ENCODE results near the gene POGLUT3.

The POGLUT3 gene

DNA sequence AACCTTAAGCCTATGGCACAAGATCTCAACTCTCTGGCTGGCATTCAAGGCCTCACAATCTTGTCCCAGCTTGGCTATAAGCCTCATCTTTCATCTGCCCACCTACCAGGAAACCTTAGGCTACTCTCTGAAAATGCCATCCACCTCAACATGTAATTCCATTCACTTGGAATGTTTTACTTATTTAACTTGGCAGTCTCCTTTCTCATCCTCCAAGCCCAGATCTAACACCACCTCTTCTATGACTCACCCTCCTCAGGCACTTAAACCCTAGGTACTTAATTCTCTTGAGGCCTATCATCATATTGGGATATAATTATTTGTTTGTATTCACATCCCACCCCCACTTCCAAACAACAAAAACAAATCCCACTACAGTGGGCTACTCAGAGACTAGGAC is 15.0 kb downstream of the POGLUT3 start:
- Histone ChIP-seq H3K4me3 (ENCODE audit: low read length) (no peak overlapping the region), H3K9me3 (ENCODE audit: control insufficient read depth, insufficient read depth, low read length) (no peaks in the 10 kb centered on the region), H3K27ac (ENCODE audit: low read length) (no peak overlapping the region), H3K36me3 (ENCODE audit: control insufficient read depth, insufficient read depth, low read length) (no peaks in the 10 kb centered on the region; the same call in 1 of the 2 replicates), H3K4me1 (ENCODE audit: control insufficient read depth, insufficient read depth, low read length) (no peaks in the 10 kb centered on the region), H3K27me3 (ENCODE audit: control insufficient read depth, insufficient read depth, low read length) (no peaks in the 10 kb centered on the region)
- DNase-seq (ENCODE audit: low read depth, low spot score), result no peak

- no CpG with 5 or more reads among the region's 11 CpGs for WGBS (ENCODE audit: insufficient coverage, insufficient read length)
- Histone ChIP-seq H3K9me3 (ENCODE audit: control insufficient read depth, insufficient read depth, low read length) (no peaks in the 10 kb centered on the region), H3K27ac (ENCODE audit: low read length) (no peak overlapping the region), H3K4me1 (ENCODE audit: control insufficient read depth, insufficient read depth, low read length) (no peaks in the 10 kb centered on the region), H3K36me3 (ENCODE audit: control insufficient read depth, insufficient read depth, low read length) (no peaks in the 10 kb centered on the region), H3K27me3 (ENCODE audit: control insufficient read depth, insufficient read depth, low read length) (no peaks in the 10 kb centered on the region), H3K4me3 (ENCODE audit: low read length) (no peak overlapping the region)
- no peak for DNase-seq (ENCODE audit: low read depth, low spot score)
Measured at GRCh38 chr11:108474664-108475463, 23.3 kb downstream of the POGLUT3 start.

DNA sequence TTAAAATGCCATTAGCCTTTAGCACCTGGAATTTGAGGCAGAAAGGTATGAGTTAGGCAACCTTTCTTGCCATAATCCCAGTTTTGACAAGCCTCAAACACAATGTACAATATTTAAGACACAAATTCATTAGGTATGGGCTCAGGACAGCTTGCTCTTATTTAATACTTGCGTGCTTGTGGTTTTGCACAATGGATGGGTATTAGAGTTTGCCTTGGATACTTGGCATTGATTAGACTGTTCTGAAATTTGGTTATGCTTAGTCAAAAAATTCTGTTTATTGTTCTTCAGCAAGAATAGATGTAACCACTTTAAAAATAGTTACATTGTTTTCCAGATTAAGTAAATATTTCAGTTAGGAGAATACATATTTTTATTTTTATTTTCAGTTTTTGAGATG is 25.5 kb downstream of the POGLUT3 start:
- H3K36me3 ChIP-seq (ENCODE audit: control insufficient read depth, insufficient read depth, low read length), result no peaks in the 10 kb centered on the region
- H3K9me3 ChIP-seq (ENCODE audit: control insufficient read depth, insufficient read depth, low read length), result no peaks in the 10 kb centered on the region
- no peak overlapping the region for H3K27ac ChIP-seq (ENCODE audit: low read length)
- no CpG with 5 or more reads among the region's 1 CpG for whole genome bisulfite sequencing (ENCODE audit: insufficient coverage, insufficient read length)
- no peak for DNase-seq (ENCODE audit: low read depth, low spot score)
- H3K27me3 ChIP-seq (ENCODE audit: control insufficient read depth, insufficient read depth, low read length), result no peaks in the 10 kb centered on the region
- no peaks in the 10 kb centered on the region for H3K4me1 ChIP-seq (ENCODE audit: control insufficient read depth, insufficient read depth, low read length)
- no peak overlapping the region for H3K4me3 ChIP-seq (ENCODE audit: low read length)

DNA sequence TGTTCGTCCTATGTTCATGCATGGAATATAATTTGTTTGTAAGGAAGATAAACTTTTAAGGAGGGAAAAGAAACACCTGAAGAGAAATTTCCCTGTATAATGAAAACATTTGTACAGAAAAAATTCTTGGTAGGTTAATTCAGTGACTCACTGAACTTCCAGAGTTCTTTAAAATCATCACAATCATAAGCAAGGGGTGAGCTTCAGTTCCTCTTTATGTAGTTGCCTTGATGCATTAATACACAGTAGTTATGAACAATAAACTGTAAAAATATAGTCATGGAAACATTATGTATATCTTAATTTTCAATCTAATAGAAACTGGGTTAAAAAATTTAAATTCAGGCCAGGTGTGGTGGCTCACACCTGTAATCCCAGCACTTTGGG is 29.7 kb downstream of the POGLUT3 start:
- H3K4me3 ChIP-seq (ENCODE audit: low read length), result no peak overlapping the region
- no CpG with 5 or more reads among the region's 1 CpG for WGBS (ENCODE audit: insufficient coverage, insufficient read length)
- no peaks in the 10 kb centered on the region for H3K36me3 ChIP-seq (ENCODE audit: control insufficient read depth, insufficient read depth, low read length)
- H3K27ac ChIP-seq (ENCODE audit: low read length), result no peak overlapping the region
- H3K27me3 ChIP-seq (ENCODE audit: control insufficient read depth, insufficient read depth, low read length), result no peaks in the 10 kb centered on the region
- DNase-seq (ENCODE audit: low read depth, low spot score), result no peak
- no peaks in the 10 kb centered on the region for H3K9me3 ChIP-seq (ENCODE audit: control insufficient read depth, insufficient read depth, low read length)
- no peaks in the 10 kb centered on the region for H3K4me1 ChIP-seq (ENCODE audit: control insufficient read depth, insufficient read depth, low read length)

DNA sequence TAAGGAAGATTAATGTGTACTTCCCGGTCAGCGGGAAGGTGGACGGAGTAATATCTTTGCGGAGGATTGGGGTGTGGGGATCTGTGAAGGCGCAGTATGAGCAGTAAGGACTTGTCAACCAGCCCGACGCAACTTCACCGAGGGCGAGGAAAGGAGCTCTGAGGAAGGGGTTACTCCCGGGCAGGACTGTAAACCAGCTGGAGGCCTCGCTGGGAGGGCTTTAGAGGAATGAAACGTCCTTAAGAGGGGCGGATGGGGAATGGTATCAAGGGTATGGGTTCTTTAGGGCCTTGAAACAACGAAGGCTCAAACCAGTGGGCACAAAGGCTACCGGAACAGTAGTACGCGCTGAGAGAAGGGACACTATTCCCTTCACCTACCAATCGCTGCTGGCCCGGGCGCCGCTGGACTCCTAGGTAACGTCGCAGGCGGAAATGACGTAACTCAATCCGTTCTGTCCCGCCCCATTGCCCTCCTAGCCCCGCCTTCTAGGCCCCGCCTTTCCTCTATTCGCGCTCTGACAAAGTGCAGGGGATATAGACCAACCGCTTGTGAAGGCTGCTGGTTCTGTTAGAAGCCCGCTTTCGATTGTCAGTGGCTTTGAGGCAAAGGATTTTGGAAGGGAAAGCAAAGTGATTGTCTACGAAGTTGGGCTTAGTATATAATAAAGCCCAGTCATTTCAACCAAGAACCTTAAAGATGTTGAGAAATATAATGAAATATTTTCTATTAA is 30.9 kb downstream of the POGLUT3 start, which contains the start of gene C11orf65:
Gene C11orf65, minus strand, starts transcription at position 439 of the 733 bp plus-strand sequence. CDS start 5,970 bp downstream, outside the sequence.
- DNase-seq (ENCODE audit: low read depth, low spot score), result peak; percentile 92
- Histone ChIP-seq H3K27me3 (ENCODE audit: control insufficient read depth, insufficient read depth, low read length) (no peaks in the 10 kb centered on the region), H3K4me3 (ENCODE audit: low read length) (peak within 1 kb of the TSS; percentile 64; the same call in 1 of the 2 replicates), H3K36me3 (ENCODE audit: control insufficient read depth, insufficient read depth, low read length) (no peaks in the 10 kb centered on the region), H3K4me1 (ENCODE audit: control insufficient read depth, insufficient read depth, low read length) (no peaks in the 10 kb centered on the region), H3K9me3 (ENCODE audit: control insufficient read depth, insufficient read depth, low read length) (no peaks in the 10 kb centered on the region), H3K27ac (ENCODE audit: low read length) (no peak within 1 kb of the TSS)
- no CpG with 5 or more reads among the region's 35 CpGs for WGBS (ENCODE audit: insufficient coverage, insufficient read length)

- no peak overlapping the region for H3K27ac ChIP-seq (ENCODE audit: low read length)
- no CpG with 5 or more reads among the region's 7 CpGs for WGBS (ENCODE audit: insufficient coverage, insufficient read length)
Measured at GRCh38 chr11:108466405-108466804, 31.8 kb downstream of the POGLUT3 start.

DNA sequence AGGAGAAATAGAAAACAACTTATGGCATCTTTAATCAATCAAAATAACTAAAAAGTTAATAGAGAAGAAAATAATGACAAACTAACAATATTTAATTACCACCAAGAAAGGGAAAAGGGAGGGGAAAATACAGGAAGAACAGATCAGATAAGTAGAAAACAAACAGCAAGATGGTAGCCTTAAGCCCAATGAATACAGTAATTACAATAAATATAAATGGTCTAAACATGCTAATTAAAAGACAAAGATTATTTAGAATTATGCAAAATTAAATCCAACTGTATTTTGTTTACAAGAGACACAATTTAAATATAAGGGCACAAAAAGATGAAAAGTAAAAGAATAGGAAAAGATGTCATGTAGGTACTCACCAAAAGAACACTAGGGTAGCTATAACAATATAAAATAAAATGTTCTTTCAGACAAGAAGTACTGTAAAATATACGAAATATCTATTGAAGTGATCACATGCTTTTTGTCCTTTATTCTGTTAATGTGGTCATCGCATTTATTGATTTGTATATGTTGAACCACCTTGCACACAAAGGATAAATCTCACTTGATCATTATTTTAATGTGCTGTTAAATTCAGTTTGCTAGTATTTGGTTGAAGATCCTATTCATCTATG is 44.9 kb downstream of the POGLUT3 start:
- no peaks in the 10 kb centered on the region for H3K27me3 ChIP-seq (ENCODE audit: control insufficient read depth, insufficient read depth, low read length)
- H3K36me3 ChIP-seq (ENCODE audit: control insufficient read depth, insufficient read depth, low read length), result no peaks in the 10 kb centered on the region
- H3K27ac ChIP-seq (ENCODE audit: low read length), result no peak overlapping the region
- H3K9me3 ChIP-seq (ENCODE audit: control insufficient read depth, insufficient read depth, low read length), result no peaks in the 10 kb centered on the region
- no CpG with 5 or more reads among the region's 2 CpGs for WGBS (ENCODE audit: insufficient coverage, insufficient read length)
- no peak for DNase-seq (ENCODE audit: low read depth, low spot score)
- no peaks in the 10 kb centered on the region for H3K4me1 ChIP-seq (ENCODE audit: control insufficient read depth, insufficient read depth, low read length)
- no peak overlapping the region for H3K4me3 ChIP-seq (ENCODE audit: low read length)

More at GRCh38 chr11:108466405-108466804, 31.8 kb downstream of the POGLUT3 start:
- Histone ChIP-seq H3K4me3 (ENCODE audit: low read length) (no peak overlapping the region; the same call in 1 of the 2 replicates), H3K4me1 (ENCODE audit: control insufficient read depth, insufficient read depth, low read length) (no peaks in the 10 kb centered on the region), H3K36me3 (ENCODE audit: control insufficient read depth, insufficient read depth, low read length) (no peaks in the 10 kb centered on the region), H3K27me3 (ENCODE audit: control insufficient read depth, insufficient read depth, low read length) (no peaks in the 10 kb centered on the region), H3K9me3 (ENCODE audit: control insufficient read depth, insufficient read depth, low read length) (no peaks in the 10 kb centered on the region)
- no peak for DNase-seq (ENCODE audit: low read depth, low spot score)

Measured in iPS DF 6.9 (cell line).